Stomach (tissue), 19 donors: ENCODE results near the gene TXNL4A. TPM values are rescaled to one million over a fixed set of nuclear protein-coding genes. Genes with fewer than 3 reads are reported as not detected.
A peak's percentile ranks its signal among the peaks of the same experiment; 100 is the strongest.

Experiments used
- DNase-seq, 2 donors: peaks; one replicate each; pipeline versions ENCODE4 v3.0.0 to v3.0.0-alpha.2; 2013 to 2019
- H3K27ac ChIP-seq, 5 donors: fragments of 200-600 bp in 4 of 5; sonication (generic) in 4 of 5; one replicate each; pipeline ENCODE4 v1.5.1; 2013 to 2019; ENCODE audit warnings: mild to moderate bottlenecking in 1 of 5, moderate library complexity in 1 of 5
- H3K27me3 ChIP-seq, 3 donors: fragments of 200-600 bp; sonication (generic); one replicate each; pipeline ENCODE4 v1.5.1; 2017 to 2019; ENCODE audit warnings: mixed run types in 1 of 3
- H3K36me3 ChIP-seq, 4 donors: fragments of 200-600 bp; sonication (generic); 1 replicate in 3 of 4; 2 replicates in 1 of 4; pipeline ENCODE4 v1.5.1; 2016 to 2019
- H3K4me1 ChIP-seq, 4 donors: fragments of 200-600 bp; sonication (generic); one replicate each; pipeline ENCODE4 v1.5.1; 2016 to 2019
- H3K4me3 ChIP-seq, 4 donors: fragments of 200-600 bp; sonication (generic) in 3 of 4; one replicate each; pipeline ENCODE4 v1.5.1; 2016 to 2019; ENCODE audit warnings: mild to moderate bottlenecking in 1 of 4
- H3K9me3 ChIP-seq, 4 donors: fragments of 200-600 bp; sonication (generic); one replicate each; pipeline ENCODE4 v1.5.1; 2016 to 2019
- CTCF ChIP-seq, 7 experiments: fragments of 450-650 bp in 4 of 7; fragments of 200-600 bp in 3 of 7; sonication (generic) in 3 of 7; IDR thresholded peaks; one replicate each; pipeline ENCODE4 v1.5.1; 2016 to 2019; ENCODE audit warnings: antibody characterized with exemption in 7 of 7, control low read depth in 2 of 7, mild to moderate bottlenecking in 1 of 7
- EP300 ChIP-seq: sonication (generic); formaldehyde crosslinking; IDR thresholded peaks from one replicate; pipeline ENCODE4 v1.6.1; 2017; ENCODE audit warnings: antibody characterized with exemption
- POLR2A ChIP-seq, 4 donors: fragments of 450-650 bp; IDR thresholded peaks; one replicate each; pipeline ENCODE4 v1.6.1; 2016; ENCODE audit warnings: antibody characterized with exemption in 4 of 4, control low read depth in 2 of 4, mild to moderate bottlenecking in 1 of 4, moderate library complexity in 1 of 4
- POLR2AphosphoS5 ChIP-seq, 3 donors: sonication (generic); formaldehyde crosslinking; IDR thresholded peaks; one replicate each; pipeline ENCODE4 v1.6.1; 2016; ENCODE audit warnings: antibody characterized with exemption in 3 of 3
- WGBS, 5 donors: extraction: QIAGEN DNeasy Blood & Tissue Kit in 3 of 5; methylation state at CpG; one replicate each; pipeline versions ENCODE4 v1.1.5 to v1.1.7; 2013 to 2018; 5-methylcytosine and 5-hydroxymethylcytosine counted together
- intact Hi-C: fragments of 100-400 bp; cut with DNase I; formaldehyde crosslinking; loops from one replicate; pipeline ENCODE4 v1.15.1; 2023; ENCODE audit warnings: low total_unique reads
- long read RNA-seq, 10 donors: transcript quantifications; one replicate each; lab custom pipeline, GENCODE V29; 2026
- polyA plus RNA-seq, 3 donors: library from polyadenylated mRNA; stranded (reverse); fragments of 200-250 nt; gene quantifications; one replicate each; pipeline ENCODE4 v1.2.3, GENCODE V29; 2013
- total RNA-seq, 5 donors: library from RNA; depleted of rRNA; stranded (reverse); fragments of >200 nt; gene quantifications; one replicate each; pipeline versions ENCODE4 v1.1.0 to v1.2.3, GENCODE V29; 2014 to 2016
- donor health status: healthy with polysubstance abuse.
- donor health status: Bipolar disorder and iron deficiency.
- donor health status: healthy.

The TXNL4A gene
- total RNA-seq (100 to 1,000 TPM in 1 of 5 donors, 10 to 100 TPM in 4; 12.9 to 146 (median 16.8) TPM), polyA plus RNA-seq (100 to 1,000 TPM in 1 of 3 donors, 10 to 100 TPM in 2; 81.7 to 110 (median 97.0) TPM)
- long read RNA-seq, donor 1, transcript TXNL4A-201 (3 exons, 3,504 nt): major isoform, 20 of 30 reads
- long read RNA-seq, donor 1, partial matches to known transcripts: 5 of 30 reads
- long read RNA-seq, donor 1, other reads (novel, unspliced or antisense): 0 of 30 reads
- long read RNA-seq, donor 2, transcript TXNL4A-201 (3 exons, 3,504 nt): major isoform, 24 of 29 reads
- long read RNA-seq, donor 2, partial matches to known transcripts: 0 of 29 reads
- long read RNA-seq, donor 2, other reads (novel, unspliced or antisense): 0 of 29 reads
- long read RNA-seq, donor 3, transcript TXNL4A-201 (3 exons, 3,504 nt): major isoform, 20 of 28 reads
- long read RNA-seq, donor 3, partial matches to known transcripts: 5 of 28 reads
- long read RNA-seq, donor 3, other reads (novel, unspliced or antisense): 0 of 28 reads
- long read RNA-seq, donor 4, transcript TXNL4A-201 (3 exons, 3,504 nt): major isoform, 8 of 9 reads
- long read RNA-seq, donor 4, partial matches to known transcripts: 0 of 9 reads
- long read RNA-seq, donor 4, other reads (novel, unspliced or antisense): 0 of 9 reads
- long read RNA-seq, donor 5, transcript TXNL4A-201 (3 exons, 3,504 nt): major isoform, 47 of 61 reads
- long read RNA-seq, donor 5, partial matches to known transcripts: 6 of 61 reads
- long read RNA-seq, donor 5, other reads (novel, unspliced or antisense): 0 of 61 reads
- long read RNA-seq, donor 6, transcript TXNL4A-203 (3 exons, 1,185 nt): minor isoform, 5 of 84 reads
- long read RNA-seq, donor 6, transcript TXNL4A-201 (3 exons, 3,504 nt): major isoform, 74 of 84 reads
- long read RNA-seq, donor 6, partial matches to known transcripts: 0 of 84 reads
- long read RNA-seq, donor 6, other reads (novel, unspliced or antisense): 0 of 84 reads
- long read RNA-seq, donor 7, transcript TXNL4A-201 (3 exons, 3,504 nt): major isoform, 36 of 44 reads
- long read RNA-seq, donor 7, partial matches to known transcripts: 0 of 44 reads
- long read RNA-seq, donor 7, other reads (novel, unspliced or antisense): 0 of 44 reads
- long read RNA-seq, donor 8, transcript TXNL4A-201 (3 exons, 3,504 nt): major isoform, 30 of 35 reads
- long read RNA-seq, donor 8, partial matches to known transcripts: 0 of 35 reads
- long read RNA-seq, donor 8, other reads (novel, unspliced or antisense): 0 of 35 reads
- long read RNA-seq, donor 9, transcript TXNL4A-201 (3 exons, 3,504 nt): major isoform, 39 of 58 reads
- long read RNA-seq, donor 9, partial matches to known transcripts: 5 of 58 reads
- long read RNA-seq, donor 9, other reads (novel, unspliced or antisense): 9 of 58 reads
- long read RNA-seq, donor 10, transcript TXNL4A-201 (3 exons, 3,504 nt): major isoform, 20 of 25 reads
- long read RNA-seq, donor 10, partial matches to known transcripts: 0 of 25 reads
- long read RNA-seq, donor 10, other reads (novel, unspliced or antisense): 5 of 25 reads

- peaks cover 7 to 19% (median 17%) of the 10 kb centered on the region in 4 donors for H3K36me3 ChIP-seq
- DNase-seq: peak; percentile 89 to 96
- peaks cover 13 to 43% (median 27%) of the 10 kb centered on the region in 4 donors for H3K4me1 ChIP-seq
- intact Hi-C loops: no loop called here
- WGBS, 5 donors: 0 to 3% (median 0%) methylated on average over 10 to 71 of the region's 71 CpGs
- H3K4me3 ChIP-seq: peak within 1 kb of the TSS; percentile 71 to 93 (median 84)
- H3K27me3 ChIP-seq: no peaks in the 10 kb centered on the region
- peak within 1 kb of the TSS; percentile 89 to 98 (median 95) for H3K27ac ChIP-seq
- TF ChIP-seq POLR2AphosphoS5 (IDR thresholded peaks at IDR 0.05) (peak; percentile 97 to 98 (median 97)), POLR2A (IDR thresholded peaks at IDR 0.05) (peak in 2 of 4 donors; percentile 32 to 77), CTCF (IDR thresholded peaks at IDR 0.05) (peak in 1 of 7 experiments; percentile 3), EP300 (no peak)
- H3K9me3 ChIP-seq: no peaks in the 10 kb centered on the region
Observed at GRCh38 chr18:79988451-79989194, at the start of gene TXNL4A. Gene TXNL4A, minus strand, starts transcription at chr18:79988563. Its CDS starts 171 bp downstream, at chr18:79988392.

- Histone ChIP-seq H3K9me3 (no peaks in the 10 kb centered on the region), H3K4me1 (peaks cover 8 to 24% (median 20%) of the 10 kb centered on the region in 4 donors), H3K27ac (no peak overlapping the region), H3K36me3 (peaks cover 0 to 49% (median 40%) of the 10 kb centered on the region in 4 donors), H3K4me3 (no peak overlapping the region), H3K27me3 (no peaks in the 10 kb centered on the region)
- TF ChIP-seq POLR2A (IDR thresholded peaks at IDR 0.05) (no peak), POLR2AphosphoS5 (IDR thresholded peaks at IDR 0.05) (no peak), EP300 (no peak), CTCF (IDR thresholded peaks at IDR 0.05) (no peak)
- DNase-seq: no peak
- intact Hi-C loops: loop anchor here (10.0 kb wide), 1 partner anchor 92 kb away; no protein-coding TSS in a partner anchor
- 91 to 98% (median 98%) methylated on average over 12 of the region's 12 CpGs for WGBS, 5 donors
Observed at GRCh38 chr18:80037300-80037699, 48.9 kb upstream of the TXNL4A start.

- intact Hi-C loops: loop anchor here (10.0 kb wide), 1 partner anchor 91 kb away; no protein-coding TSS in a partner anchor
- no peak for DNase-seq
- Histone ChIP-seq H3K27me3 (no peaks in the 10 kb centered on the region), H3K9me3 (no peaks in the 10 kb centered on the region), H3K4me3 (no peak overlapping the region), H3K36me3 (peaks cover 0 to 38% (median 32%) of the 10 kb centered on the region in 4 donors), H3K27ac (no peak overlapping the region), H3K4me1 (peaks cover 8 to 24% (median 20%) of the 10 kb centered on the region in 4 donors)
- TF ChIP-seq EP300: no peak
- TF ChIP-seq CTCF (IDR thresholded peaks at IDR 0.05): no peak
- no peak for TF ChIP-seq POLR2A (IDR thresholded peaks at IDR 0.05)
- TF ChIP-seq POLR2AphosphoS5 (IDR thresholded peaks at IDR 0.05): no peak
- 87 to 93% (median 90%) methylated on average over 7 of the region's 7 CpGs for WGBS, 5 donors
Observed at GRCh38 chr18:80035997-80036396, 47.6 kb upstream of the TXNL4A start.
